CD1c-positive myeloid dendritic cell (primary cell): ENCODE measurements around the gene HSPA2.
A peak's percentile ranks its signal among the peaks of the same experiment; 100 is the strongest.

ENCODE experiments used
- DNase-seq: peaks from one replicate; pipeline ENCODE4 v3.0.0-alpha.2; 2016; ENCODE audit errors: extremely low spot score

The HSPA2 gene

GRCh38 chr14:64540208-64541202 lies at the start of gene HSPA2:
HSPA2 (plus strand) TSS chr14:64540741; CDS start chr14:64540850, 109 bp downstream.
- peak; percentile 99 for DNase-seq

DNA sequence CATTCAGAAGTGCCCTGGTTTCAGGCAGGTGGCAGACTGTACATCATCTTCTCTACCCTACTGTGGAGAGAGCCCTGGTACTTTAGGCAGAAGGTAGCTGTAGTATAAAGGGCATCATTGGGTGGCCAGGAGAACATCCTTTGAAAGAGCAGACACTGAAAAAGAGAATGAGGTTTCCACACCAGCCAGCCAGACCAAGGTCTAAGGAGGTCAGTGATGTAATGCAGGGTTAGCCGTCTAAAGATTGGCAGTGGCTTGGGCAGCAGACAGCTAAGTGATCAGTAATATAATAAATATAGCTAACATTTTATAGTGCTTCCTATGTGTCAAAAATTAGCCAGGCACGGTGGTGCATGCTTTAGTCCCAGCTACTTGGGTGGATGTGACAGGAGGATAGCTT lies 48.9 kb upstream of the HSPA2 start:
- no peak for DNase-seq

DNA sequence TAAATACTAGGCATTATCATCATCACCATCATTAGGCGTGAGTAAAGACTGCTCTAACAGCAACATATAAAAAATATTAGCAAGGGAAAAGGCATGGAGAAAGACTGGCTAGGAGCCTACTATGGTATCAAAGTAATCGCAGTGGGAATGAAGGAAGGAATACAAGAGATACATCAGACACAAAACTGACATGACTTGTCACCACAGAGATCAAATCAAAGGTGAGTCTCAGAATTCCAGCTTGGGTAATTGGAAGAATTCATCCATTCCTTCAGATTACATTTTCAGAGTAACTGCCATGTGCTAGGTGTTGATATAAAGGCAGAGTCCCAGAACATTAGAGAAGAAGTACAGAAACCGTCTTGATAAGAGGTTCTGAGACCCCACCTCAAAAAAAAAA lies 47.1 kb upstream of the HSPA2 start:
- DNase-seq = no peak

GRCh38 chr14:64495252-64495651 lies 45.3 kb upstream of the HSPA2 start:
- no peak for DNase-seq

GRCh38 chr14:64496764-64497163 lies 43.8 kb upstream of the HSPA2 start:
- no peak for DNase-seq

- DNase-seq = no peak
Measured at GRCh38 chr14:64500088-64500487, 40.5 kb upstream of the HSPA2 start.

GRCh38 chr14:64501411-64502171 lies 39.0 kb upstream of the HSPA2 start:
- DNase-seq = peak; percentile 21

GRCh38 chr14:64502456-64502855 lies 38.1 kb upstream of the HSPA2 start:
- DNase-seq = no peak

DNA sequence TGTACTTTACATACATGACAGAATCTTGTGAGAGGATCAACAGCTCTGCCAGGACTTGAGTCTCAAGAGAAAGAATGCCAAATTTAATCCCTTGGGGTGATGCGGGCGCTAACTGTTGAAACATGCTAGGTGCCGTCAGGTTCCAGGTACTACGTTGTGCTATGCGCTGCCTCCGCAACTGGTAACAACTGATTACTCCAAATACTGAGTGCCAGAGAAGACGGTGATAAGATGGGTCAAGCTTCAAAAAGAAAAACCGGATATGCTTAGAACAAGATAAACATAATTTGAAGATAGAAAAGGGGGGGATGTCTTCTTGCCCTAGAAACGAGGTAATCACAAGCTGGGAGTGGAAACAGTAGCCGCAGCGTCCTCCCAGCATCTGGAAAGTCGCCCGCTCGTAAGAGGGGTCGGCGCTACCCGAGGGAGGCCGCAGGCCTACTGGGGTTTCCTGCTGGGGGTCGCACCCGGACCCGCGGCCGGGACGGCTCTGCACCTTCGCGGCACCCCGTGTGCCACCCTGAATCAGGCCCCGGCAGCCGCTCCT lies 37.6 kb upstream of the HSPA2 start:
- no peak for DNase-seq

- peak; percentile 97 for DNase-seq
Measured at GRCh38 chr14:64503434-64504309, 36.9 kb upstream of the HSPA2 start, which contains the start of gene ZBTB25. ZBTB25 (minus strand) TSS chr14:64503838; CDS start chr14:64490533, 13,305 bp downstream.

DNA sequence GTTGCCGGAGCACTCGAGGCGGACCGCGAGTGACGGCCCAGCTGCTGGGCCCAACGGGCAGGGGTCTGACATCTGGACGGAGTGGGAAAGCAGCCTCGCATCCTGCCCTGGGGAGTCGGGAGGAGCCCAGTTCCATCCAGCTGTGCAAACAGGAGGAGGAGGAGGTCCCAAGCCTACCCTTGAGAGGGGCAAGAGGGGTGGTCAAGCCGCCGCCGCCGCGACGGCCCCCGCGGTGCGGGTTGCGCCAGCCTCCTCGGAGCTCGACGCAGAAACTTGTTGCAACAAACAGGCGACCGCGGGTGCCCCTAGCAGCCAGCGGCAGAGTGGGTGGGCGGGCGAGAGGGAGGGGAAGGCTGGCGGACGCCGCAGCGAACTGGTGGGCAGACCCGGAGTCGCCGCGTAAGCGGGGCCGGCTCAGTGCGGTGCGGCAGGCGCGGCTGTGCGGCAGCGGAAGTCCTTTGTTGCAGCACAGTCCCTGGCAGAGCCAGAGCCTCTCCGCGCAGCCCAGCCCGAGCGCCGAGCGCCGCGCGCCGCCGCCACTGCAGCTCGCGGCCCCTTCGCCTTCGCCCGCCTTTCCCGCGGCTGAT lies 36.1 kb upstream of the HSPA2 start, which contains the start of gene ZBTB1:
Gene ZBTB1, plus strand, starts transcription at position 461 of the 587 bp plus-strand sequence. CDS start 16,735 bp downstream, outside the sequence.
- peak; percentile 96 for DNase-seq

DNA sequence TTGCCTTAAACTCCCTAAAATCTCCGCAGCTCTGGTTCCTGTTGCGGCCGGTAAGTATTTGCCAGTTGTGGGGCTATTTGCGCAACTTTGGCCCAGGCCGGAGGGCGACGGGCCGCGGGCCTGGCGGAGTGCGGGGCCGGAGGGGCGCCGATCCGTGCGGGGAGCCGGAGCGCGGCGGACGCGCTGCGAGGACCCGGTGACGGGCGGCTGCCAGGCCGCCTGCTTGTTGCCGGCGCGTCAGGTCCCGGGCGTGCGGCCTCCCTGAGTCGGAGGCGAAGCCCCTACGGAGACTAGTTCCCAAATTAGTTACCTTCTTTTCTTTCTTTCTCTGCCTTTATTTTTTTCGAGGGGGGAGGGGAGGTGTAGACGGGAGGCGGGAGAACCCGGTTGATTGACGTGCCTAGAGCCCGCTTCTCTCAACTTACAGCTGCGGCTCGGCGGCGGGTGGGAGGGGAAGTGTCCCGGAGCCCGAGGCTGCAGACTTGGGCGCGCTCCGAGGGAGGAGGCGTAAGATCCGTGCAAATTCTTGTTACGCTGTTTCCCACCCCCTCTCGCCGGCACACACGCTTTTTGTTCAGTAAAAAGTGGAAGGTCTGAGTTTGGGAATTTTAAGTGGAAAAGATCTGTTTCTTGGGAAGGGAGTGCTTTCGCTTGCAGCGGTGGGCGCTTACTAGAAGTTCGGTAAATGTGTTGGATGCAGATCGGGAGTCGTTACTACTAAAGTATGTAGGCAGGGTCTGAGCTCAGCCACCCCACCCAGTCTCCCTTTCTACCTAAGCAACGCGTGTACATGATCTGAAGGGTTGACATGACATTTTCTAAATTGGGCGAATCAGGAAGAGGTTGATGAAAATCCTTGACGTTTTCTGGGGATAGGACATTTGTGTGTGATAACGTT lies 35.4 kb upstream of the HSPA2 start:
- DNase-seq = peak; percentile 93

- peak; percentile 62 for DNase-seq
Measured at GRCh38 chr14:64506721-64507120, 33.8 kb upstream of the HSPA2 start.

DNA sequence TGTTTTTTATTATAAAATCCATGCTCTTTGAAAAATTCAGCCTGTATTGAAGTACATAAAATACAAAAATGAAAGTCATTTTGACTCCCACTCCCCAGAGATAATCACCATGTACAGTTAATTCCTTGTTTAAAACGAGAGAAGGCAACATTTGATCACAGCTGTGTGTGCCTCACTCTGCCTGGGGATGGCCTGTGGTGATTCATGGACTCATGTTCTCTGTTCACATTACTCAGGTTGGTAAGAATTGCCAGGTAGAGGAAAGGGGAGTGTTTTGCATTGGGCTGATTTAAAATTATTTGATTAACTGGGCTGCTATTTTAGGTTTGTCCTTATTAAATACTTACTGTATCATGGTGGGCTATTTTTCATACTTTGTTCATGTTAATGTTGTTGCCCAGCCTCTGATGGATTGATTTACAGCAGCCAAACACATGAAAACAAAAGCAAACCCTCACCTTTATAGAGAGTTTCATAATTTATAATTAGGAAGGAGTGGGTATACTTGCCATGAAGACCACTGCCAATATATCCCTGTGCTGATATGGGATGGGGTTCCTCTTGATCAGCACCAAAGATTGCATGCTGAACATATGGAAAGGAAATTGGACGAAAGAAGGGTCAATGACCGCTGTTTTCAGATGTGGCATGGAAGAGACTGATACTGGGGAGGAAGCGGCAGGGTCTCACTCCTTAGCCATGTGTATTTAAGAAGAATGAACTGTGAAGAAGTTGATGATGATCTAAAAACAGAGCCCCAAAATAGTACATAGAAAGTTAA lies 33.0 kb upstream of the HSPA2 start:
- peak; percentile 27 for DNase-seq

- peak; percentile 68 for DNase-seq
Measured at GRCh38 chr14:64508215-64508776, 32.2 kb upstream of the HSPA2 start.

DNA sequence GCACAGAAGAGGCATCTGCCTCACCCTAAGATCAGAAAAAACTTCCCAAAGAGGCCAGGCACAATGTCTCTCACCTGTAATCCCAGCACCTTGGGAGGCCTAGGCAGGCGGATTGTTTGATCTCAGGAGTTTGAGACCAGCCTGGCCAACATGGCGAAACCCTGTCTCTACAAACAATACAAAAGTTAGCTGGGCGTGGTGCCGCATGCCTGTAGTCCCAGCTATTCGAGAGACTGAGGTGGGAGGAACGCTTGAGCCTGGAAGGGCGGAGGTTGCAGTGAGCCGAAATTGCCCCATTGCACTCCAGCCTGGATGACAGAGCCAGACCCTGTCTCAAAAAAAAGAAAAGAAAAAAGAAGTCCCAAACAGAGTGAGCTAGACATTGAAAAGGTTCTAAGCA lies 31.5 kb upstream of the HSPA2 start:
- DNase-seq = no peak

DNA sequence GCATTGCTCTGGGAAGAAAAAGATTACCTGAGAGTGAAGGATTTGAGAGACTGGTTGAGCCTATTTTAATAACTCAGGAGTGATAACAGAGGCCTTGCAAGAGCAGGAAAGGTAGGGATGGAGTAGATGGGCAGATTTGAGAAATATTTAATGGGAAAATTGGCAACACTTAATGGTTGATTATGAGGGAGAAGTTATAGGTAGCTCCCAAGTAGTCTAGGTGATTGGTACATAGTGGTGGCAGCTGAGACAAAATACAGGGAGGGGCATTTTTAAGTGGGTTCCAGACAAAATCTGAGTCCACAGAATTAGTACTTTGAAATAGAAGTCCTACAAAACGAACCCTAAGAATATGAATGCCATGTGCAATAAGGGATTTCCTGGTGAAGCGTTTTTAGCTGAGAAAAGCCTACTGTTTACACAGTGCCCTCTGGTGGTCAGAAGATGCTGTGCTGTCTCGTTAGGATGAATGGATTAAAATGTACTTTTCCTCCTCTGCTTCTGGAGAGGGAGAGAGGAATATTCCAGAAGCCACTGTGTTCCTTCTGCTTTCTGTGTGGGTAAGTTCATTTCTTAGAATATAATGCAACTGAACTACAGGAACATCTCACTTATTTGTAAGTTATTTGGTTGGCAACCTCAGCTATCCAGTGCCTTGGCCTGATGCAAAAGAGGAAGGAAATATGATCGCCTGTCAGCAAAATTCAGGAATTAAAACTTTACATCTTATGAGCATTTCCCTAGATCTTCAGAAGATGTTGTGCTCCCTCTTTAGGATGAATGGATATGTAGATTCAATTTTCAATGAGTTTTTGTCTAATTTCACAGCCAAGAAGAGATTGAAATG lies 29.5 kb upstream of the HSPA2 start:
- DNase-seq = peak; percentile 89

GRCh38 chr14:64513271-64513670 lies 27.3 kb upstream of the HSPA2 start:
- no peak for DNase-seq
